Activated naive CD8-positive, alpha-beta T cell treated with anti-CD3 and anti-CD28 coated beads, Interleukin-2, amount 50 U/mL, for 24 hours (primary cell): Measurements from ENCODE around the gene CARD11.

Experiments
- ATAC-seq: fragments of 150-1000 bp; cut with Tn5 transposase; one replicate; pipeline ENCODE4 v1.10.0; 2021
- DNase-seq: peaks from one replicate; pipeline ENCODE4 v3.0.0; 2021
- H3K27ac Mint-ChIP-seq: one replicate; pipeline ENCODE4 v1.8.0; 2021; ENCODE audit warnings: mild to moderate bottlenecking, mixed read lengths
- H3K27me3 Mint-ChIP-seq: one replicate; pipeline ENCODE4 v1.8.0; 2021; ENCODE audit warnings: mixed read lengths
- H3K36me3 Mint-ChIP-seq: one replicate; pipeline ENCODE4 v1.8.0; 2021; ENCODE audit warnings: low read depth, mixed read lengths
- H3K4me1 Mint-ChIP-seq: one replicate; pipeline ENCODE4 v1.8.0; 2021; ENCODE audit warnings: mixed read lengths
- H3K4me3 Mint-ChIP-seq: one replicate; pipeline ENCODE4 v1.8.0; 2021; ENCODE audit warnings: mild to moderate bottlenecking, moderate library complexity, mixed read lengths
- H3K9me3 Mint-ChIP-seq: one replicate; pipeline ENCODE4 v1.8.0; 2021; ENCODE audit warnings: mixed read lengths

CARD11 gene

GRCh38 chr7:2886900-2887299, 156.8 kb downstream of the CARD11 start:
- Mint-ChIP-seq H3K27ac (no peak overlapping the region), H3K4me3 (no peak overlapping the region), H3K4me1 (peaks cover 2% of the 10 kb centered on the region), H3K9me3 (no peaks in the 10 kb centered on the region), H3K36me3 (no peaks in the 10 kb centered on the region), H3K27me3 (no peaks in the 10 kb centered on the region)
- ATAC-seq (peak; percentile 77), DNase-seq (peak; percentile 54)

- Mint-ChIP-seq H3K36me3 (no peaks in the 10 kb centered on the region), H3K4me3 (no peak overlapping the region), H3K4me1 (peaks cover 2% of the 10 kb centered on the region), H3K9me3 (no peaks in the 10 kb centered on the region), H3K27me3 (no peaks in the 10 kb centered on the region), H3K27ac (no peak overlapping the region)
- DNase-seq: no peak
- ATAC-seq: no peak
These were observed 157.3 kb downstream of the CARD11 start for GRCh38 chr7:2886391-2886790.

- DNase-seq (no peak), ATAC-seq (no peak)
- Mint-ChIP-seq H3K9me3 (no peaks in the 10 kb centered on the region), H3K27ac (no peak overlapping the region), H3K36me3 (no peaks in the 10 kb centered on the region), H3K27me3 (no peaks in the 10 kb centered on the region), H3K4me3 (no peak overlapping the region), H3K4me1 (peaks cover 6% of the 10 kb centered on the region)
These were observed 159.5 kb downstream of the CARD11 start for GRCh38 chr7:2884161-2884560.

GRCh38 chr7:2883101-2883500, 160.6 kb downstream of the CARD11 start:
- Mint-ChIP-seq H3K36me3 (no peaks in the 10 kb centered on the region), H3K4me1 (peaks cover 16% of the 10 kb centered on the region), H3K27me3 (no peaks in the 10 kb centered on the region), H3K4me3 (no peak overlapping the region), H3K27ac (no peak overlapping the region), H3K9me3 (no peaks in the 10 kb centered on the region)
- DNase-seq (no peak), ATAC-seq (no peak)

DNA sequence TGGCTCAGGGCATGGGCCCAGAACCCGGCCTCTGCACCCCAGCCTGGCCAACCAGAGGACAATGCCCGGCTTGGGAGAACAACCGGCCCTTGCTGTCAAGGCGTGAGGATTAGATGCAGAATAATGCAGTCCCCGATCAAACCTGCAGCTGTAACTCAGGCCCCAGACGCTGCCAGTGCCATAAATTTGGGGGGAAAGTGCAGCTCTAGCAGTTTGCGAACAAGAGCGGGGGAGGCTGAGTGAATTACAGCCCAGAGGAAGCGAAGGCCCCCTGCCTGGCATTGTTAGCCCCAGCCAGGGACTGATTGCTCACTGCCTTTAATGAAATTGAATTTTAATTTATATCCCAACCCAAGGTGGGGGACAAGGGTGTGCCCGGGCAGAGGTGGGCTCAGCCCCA, 161.6 kb downstream of the CARD11 start:
- no peaks in the 10 kb centered on the region for H3K9me3 Mint-ChIP-seq
- H3K4me3 Mint-ChIP-seq: no peak overlapping the region
- ATAC-seq (no peak), DNase-seq (no peak)
- no peaks in the 10 kb centered on the region for H3K27me3 Mint-ChIP-seq
- no peaks in the 10 kb centered on the region for H3K36me3 Mint-ChIP-seq
- H3K27ac Mint-ChIP-seq: no peak overlapping the region
- H3K4me1 Mint-ChIP-seq: peaks cover 16% of the 10 kb centered on the region

DNA sequence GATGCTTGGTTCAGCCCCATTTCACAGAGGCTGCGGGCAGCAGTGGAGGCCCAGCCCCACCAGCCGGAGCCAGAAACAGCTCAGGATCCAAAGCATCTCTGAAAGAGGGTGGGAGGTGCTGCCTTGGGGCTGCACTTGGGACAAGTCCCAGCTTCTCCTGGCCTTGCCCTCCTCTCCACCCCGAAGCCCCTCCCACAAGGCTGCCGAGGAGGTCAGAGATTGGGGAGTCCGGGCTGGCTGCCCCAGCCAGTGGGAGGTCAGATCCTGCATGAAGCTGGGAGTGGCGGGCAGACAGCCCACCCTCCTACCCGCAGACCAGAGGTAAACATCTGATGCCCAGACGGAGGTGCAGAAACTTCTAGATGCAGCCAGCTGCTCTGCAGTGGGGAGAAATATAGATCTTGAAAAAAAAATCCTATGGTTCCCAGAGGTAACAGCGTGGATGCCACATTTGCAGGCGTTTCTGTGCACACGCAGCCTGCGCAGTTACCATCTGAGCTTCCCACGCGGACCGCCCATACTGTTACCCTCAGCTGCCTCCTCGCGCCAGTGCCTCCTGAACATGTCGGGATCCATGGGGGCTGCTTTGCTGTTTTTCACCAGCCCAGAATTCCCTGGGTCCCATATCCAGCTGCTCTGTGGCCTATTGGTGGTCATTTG, 162.7 kb downstream of the CARD11 start:
- H3K27me3 Mint-ChIP-seq: no peaks in the 10 kb centered on the region
- H3K4me3 Mint-ChIP-seq: no peak overlapping the region
- peaks cover 14% of the 10 kb centered on the region for H3K4me1 Mint-ChIP-seq
- ATAC-seq (no peak), DNase-seq (no peak)
- no peaks in the 10 kb centered on the region for H3K9me3 Mint-ChIP-seq
- H3K27ac Mint-ChIP-seq: no peak overlapping the region
- H3K36me3 Mint-ChIP-seq: no peaks in the 10 kb centered on the region

GRCh38 chr7:2880051-2880450, 163.6 kb downstream of the CARD11 start:
- DNase-seq (no peak), ATAC-seq (no peak)
- Mint-ChIP-seq H3K4me3 (no peak overlapping the region), H3K4me1 (peaks cover 14% of the 10 kb centered on the region), H3K36me3 (no peaks in the 10 kb centered on the region), H3K27ac (no peak overlapping the region), H3K27me3 (no peaks in the 10 kb centered on the region), H3K9me3 (no peaks in the 10 kb centered on the region)

- peaks cover 14% of the 10 kb centered on the region for H3K4me1 Mint-ChIP-seq
- no peak overlapping the region for H3K27ac Mint-ChIP-seq
- no peak for ATAC-seq
- DNase-seq: no peak
- no peaks in the 10 kb centered on the region for H3K36me3 Mint-ChIP-seq
- no peaks in the 10 kb centered on the region for H3K9me3 Mint-ChIP-seq
- no peaks in the 10 kb centered on the region for H3K27me3 Mint-ChIP-seq
- no peak overlapping the region for H3K4me3 Mint-ChIP-seq
These were observed 164.3 kb downstream of the CARD11 start for GRCh38 chr7:2879354-2879753.

DNA sequence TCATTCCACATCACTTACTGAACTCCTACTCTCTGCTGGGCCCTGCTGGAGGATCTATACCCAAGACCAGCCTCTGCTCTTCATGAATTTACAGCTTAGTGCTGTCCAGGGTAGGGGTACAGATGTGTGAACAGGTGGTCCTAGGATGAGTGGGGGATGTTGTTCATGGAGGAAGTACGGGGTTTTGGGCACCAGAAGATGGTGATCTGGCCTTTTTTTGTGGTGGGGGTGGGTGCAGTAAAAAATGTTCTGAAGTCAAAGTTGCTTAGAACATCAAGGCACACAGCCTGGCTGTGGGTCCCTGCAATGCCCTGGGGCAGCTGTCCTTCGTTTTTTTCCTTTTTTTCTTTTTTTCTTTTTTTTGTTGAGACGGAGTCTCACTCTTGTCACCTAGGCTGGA, 165.4 kb downstream of the CARD11 start:
- ATAC-seq: no peak
- no peak for DNase-seq
- H3K9me3 Mint-ChIP-seq: no peaks in the 10 kb centered on the region
- peaks cover 16% of the 10 kb centered on the region for H3K4me1 Mint-ChIP-seq
- H3K27me3 Mint-ChIP-seq: no peaks in the 10 kb centered on the region
- no peak overlapping the region for H3K27ac Mint-ChIP-seq
- no peak overlapping the region for H3K4me3 Mint-ChIP-seq
- no peaks in the 10 kb centered on the region for H3K36me3 Mint-ChIP-seq

DNA sequence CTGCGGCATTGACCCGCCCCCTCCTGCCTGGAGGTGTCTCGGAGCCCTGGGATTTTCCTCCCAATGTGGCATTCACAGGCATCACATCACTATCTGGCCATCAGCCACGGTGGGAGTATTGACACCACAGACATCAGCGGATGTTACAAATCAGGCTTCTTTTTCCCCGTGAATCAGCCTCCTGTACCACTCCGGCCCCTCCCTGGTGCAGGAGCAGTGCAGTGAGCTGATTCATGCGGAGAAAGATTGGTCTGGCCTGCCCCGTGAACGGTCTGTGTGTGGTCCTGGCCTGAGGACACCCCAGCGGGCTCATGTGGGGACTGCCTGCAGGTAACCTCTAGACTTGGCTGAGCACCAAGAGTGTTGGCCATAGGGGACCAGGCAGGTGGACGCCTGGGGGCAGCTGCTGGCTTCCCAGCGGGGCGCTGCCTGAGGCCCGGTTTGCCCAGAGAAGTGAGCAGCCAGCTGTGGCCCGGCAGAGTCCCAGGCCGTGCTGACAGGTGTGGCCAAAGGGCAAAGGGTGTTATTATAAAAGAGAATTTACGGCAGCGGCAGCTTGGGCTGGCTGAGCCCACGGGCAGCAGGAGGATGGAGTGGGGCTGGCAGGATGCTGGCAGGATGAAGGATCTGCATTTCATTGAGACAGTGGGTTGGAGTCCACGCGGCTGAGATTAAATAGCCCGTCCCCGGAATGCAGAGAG, 167.5 kb downstream of the CARD11 start:
- Mint-ChIP-seq H3K9me3 (no peaks in the 10 kb centered on the region), H3K27ac (no peak overlapping the region), H3K27me3 (no peaks in the 10 kb centered on the region), H3K4me1 (peaks cover 25% of the 10 kb centered on the region), H3K4me3 (no peak overlapping the region), H3K36me3 (no peaks in the 10 kb centered on the region)
- ATAC-seq (no peak), DNase-seq (no peak)

DNA sequence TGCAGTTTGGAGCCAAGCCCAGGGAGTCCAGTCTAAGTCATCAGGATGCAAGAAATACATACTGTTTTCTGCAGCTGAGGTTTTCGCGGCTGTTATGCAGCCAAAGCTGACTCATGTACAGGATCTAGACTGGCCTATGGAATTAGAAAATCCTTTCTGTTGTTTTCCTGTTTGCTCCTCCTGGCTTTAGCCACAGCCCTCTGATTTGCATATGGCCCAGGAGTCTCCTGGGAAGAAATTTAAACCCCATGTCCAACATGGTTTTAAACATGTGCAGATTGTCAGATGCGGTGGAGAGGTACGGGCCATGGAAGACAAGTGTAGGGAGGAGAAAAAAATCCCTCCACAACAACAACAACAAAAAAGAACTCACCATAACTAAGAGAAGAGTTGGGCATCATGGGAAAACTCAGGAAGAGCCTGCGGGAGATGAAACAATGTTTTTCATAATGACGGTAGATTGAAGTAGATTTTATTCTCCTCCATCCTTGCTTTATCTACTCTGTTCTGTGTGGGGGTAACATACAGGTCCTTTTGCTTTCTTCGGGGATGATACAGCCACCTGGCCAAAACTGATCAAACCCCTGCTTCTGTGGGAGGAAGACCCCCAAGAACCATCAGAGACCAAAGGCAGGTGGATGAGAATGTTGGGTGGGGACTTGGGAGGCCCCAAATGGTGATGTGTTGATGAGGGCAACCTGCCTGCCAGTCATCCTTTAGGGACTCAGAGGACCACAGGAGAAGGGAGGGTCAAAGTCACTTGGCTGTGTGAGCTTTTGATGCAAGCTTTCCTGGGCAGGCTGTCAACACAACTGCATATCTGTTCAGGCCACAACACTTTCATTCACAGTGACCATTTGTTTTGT, 169.7 kb downstream of the CARD11 start:
- Mint-ChIP-seq H3K4me1 (peaks cover 39% of the 10 kb centered on the region), H3K27me3 (no peaks in the 10 kb centered on the region), H3K36me3 (no peaks in the 10 kb centered on the region), H3K27ac (peak overlapping the region; percentile 87), H3K9me3 (no peaks in the 10 kb centered on the region), H3K4me3 (no peak overlapping the region)
- ATAC-seq (peak; percentile 38), DNase-seq (no peak)

DNA sequence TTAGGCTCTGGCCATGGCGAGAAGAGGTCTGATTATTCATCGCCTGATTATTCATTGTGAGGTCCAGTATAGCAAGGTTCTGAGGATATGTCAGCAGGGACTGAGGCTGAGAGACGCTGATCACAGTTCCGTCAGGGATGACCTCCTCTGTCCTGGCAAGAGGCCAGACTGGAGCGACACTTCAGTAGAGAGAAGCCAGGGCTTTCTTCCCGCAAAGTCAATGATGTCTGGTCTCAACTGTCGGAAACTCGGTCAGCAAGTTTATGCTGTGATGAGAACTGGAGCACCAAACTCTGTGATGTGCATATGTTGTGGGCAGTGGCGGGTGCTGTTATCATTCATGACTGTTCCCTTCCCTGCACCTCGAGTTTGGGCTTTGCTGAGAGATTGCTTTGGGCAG, 170.5 kb downstream of the CARD11 start:
- peaks cover 33% of the 10 kb centered on the region for H3K4me1 Mint-ChIP-seq
- DNase-seq (no peak), ATAC-seq (no peak)
- no peaks in the 10 kb centered on the region for H3K36me3 Mint-ChIP-seq
- H3K27me3 Mint-ChIP-seq: no peaks in the 10 kb centered on the region
- no peak overlapping the region for H3K27ac Mint-ChIP-seq
- no peaks in the 10 kb centered on the region for H3K9me3 Mint-ChIP-seq
- no peak overlapping the region for H3K4me3 Mint-ChIP-seq

GRCh38 chr7:2872296-2872874, 171.3 kb downstream of the CARD11 start:
- Mint-ChIP-seq H3K4me1 (peaks cover 33% of the 10 kb centered on the region), H3K9me3 (no peaks in the 10 kb centered on the region), H3K36me3 (no peaks in the 10 kb centered on the region), H3K27ac (no peak overlapping the region), H3K4me3 (no peak overlapping the region), H3K27me3 (no peaks in the 10 kb centered on the region)
- ATAC-seq (no peak), DNase-seq (no peak)

DNA sequence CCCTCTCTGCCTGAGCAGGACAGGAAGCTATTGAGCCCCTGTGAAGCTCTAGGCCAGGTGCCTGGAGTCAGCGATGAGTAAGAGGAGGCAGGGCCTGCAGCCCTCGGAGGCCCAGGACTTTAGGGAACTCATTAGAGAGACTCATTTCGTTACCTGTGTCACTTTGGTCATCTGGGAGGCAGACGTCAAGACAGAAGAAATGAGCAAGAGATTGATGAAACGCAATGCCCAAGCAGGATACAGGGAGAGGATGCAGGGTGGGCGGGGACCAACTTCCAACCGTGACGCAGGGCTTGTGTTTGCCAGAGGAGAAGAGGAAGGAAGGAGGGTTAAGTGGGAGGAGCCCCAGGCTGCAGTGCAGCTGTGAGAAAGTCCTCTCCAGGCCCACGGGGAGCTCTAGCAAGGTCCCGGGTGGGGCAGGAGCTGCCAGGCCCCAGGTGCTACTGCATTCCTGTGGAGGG, 173.2 kb downstream of the CARD11 start:
- Mint-ChIP-seq H3K36me3 (no peaks in the 10 kb centered on the region), H3K27me3 (no peaks in the 10 kb centered on the region), H3K9me3 (no peaks in the 10 kb centered on the region), H3K27ac (peak overlapping the region; percentile 23), H3K4me3 (peak overlapping the region; percentile 46), H3K4me1 (peaks cover 33% of the 10 kb centered on the region)
- DNase-seq (peak; percentile 50), ATAC-seq (peak; percentile 85)
